GM12801 (cell line): ENCODE data around the gene SORCS2.

Experiments used
- CTCF ChIP-seq: IDR thresholded peaks from one replicate; pipeline ENCODE4 v1.5.1; 2011; ENCODE audit warnings: control low read depth; ENCODE audit not compliant: insufficient read length; ENCODE audit errors: extremely low read depth

The SORCS2 gene

GRCh38 chr4:7507381-7507780 is 315.0 kb downstream of the SORCS2 start:
- TF ChIP-seq CTCF = no peak

GRCh38 chr4:7510066-7510465 is 317.7 kb downstream of the SORCS2 start:
- no peak for TF ChIP-seq CTCF

- no peak for TF ChIP-seq CTCF
Measured at GRCh38 chr4:7510538-7510937, 318.2 kb downstream of the SORCS2 start.

- no peak for TF ChIP-seq CTCF
Measured at GRCh38 chr4:7511525-7511924, 319.2 kb downstream of the SORCS2 start.

- TF ChIP-seq CTCF = no peak
Measured at GRCh38 chr4:7512428-7512827, 320.1 kb downstream of the SORCS2 start.

- TF ChIP-seq CTCF = no peak
Measured at GRCh38 chr4:7512946-7513345, 320.6 kb downstream of the SORCS2 start.

- no peak for TF ChIP-seq CTCF
Measured at GRCh38 chr4:7513671-7514070, 321.3 kb downstream of the SORCS2 start.

GRCh38 chr4:7514281-7514680 is 321.9 kb downstream of the SORCS2 start:
- TF ChIP-seq CTCF = no peak
